H9 (cell line): ENCODE results near the gene ANKRD13A. TPM values are rescaled to one million over a fixed set of nuclear protein-coding genes. Genes with fewer than 3 reads are reported as not detected.

Experiments
- DNase-seq: peaks from one replicate; pipeline ENCODE4 v3.0.0-alpha.2; 2017
- H2AFZ ChIP-seq: one replicate; pipeline ENCODE4 v1.6.1; 2013; ENCODE audit warnings: mild to moderate bottlenecking, low read length, control low read depth, moderate library complexity
- H2AK5ac ChIP-seq: 2 replicates; pipeline ENCODE4 v1.6.1; 2013; ENCODE audit warnings: low read length, control low read depth, mixed read lengths; ENCODE audit not compliant: insufficient read length
- H2BK120ac ChIP-seq: one replicate; pipeline ENCODE4 v1.6.1; 2013; ENCODE audit warnings: low read depth, mild to moderate bottlenecking, low read length, control low read depth, inconsistent platforms; ENCODE audit not compliant: poor library complexity, severe bottlenecking
- H2BK12ac ChIP-seq: 2 replicates; pipeline ENCODE4 v1.6.1; 2013; ENCODE audit warnings: low read length, control low read depth, mixed read lengths, low read depth; ENCODE audit not compliant: insufficient read length
- H2BK15ac ChIP-seq: 2 replicates; pipeline ENCODE4 v1.6.1; 2013; ENCODE audit warnings: low read depth, low read length, control low read depth
- H2BK20ac ChIP-seq: one replicate; pipeline ENCODE4 v1.6.1; 2013; ENCODE audit warnings: low read depth, mild to moderate bottlenecking, low read length, control low read depth, inconsistent platforms; ENCODE audit not compliant: poor library complexity, severe bottlenecking
- H2BK5ac ChIP-seq: 2 replicates; pipeline ENCODE4 v1.6.1; 2013; ENCODE audit warnings: low read length, control low read depth, mixed read lengths; ENCODE audit not compliant: insufficient read length
- H3K14ac ChIP-seq: 2 replicates; pipeline ENCODE4 v1.6.1; 2013; ENCODE audit warnings: low read length, control low read depth; ENCODE audit not compliant: insufficient read depth
- H3K18ac ChIP-seq: 2 replicates; pipeline ENCODE4 v1.6.1; 2013; ENCODE audit warnings: low read depth, mild to moderate bottlenecking, mixed read lengths, low read length, control low read depth; ENCODE audit not compliant: insufficient read length
- H3K23ac ChIP-seq: 2 replicates; pipeline ENCODE4 v1.6.1; 2013; ENCODE audit warnings: low read length, control low read depth, mixed read lengths, low read depth; ENCODE audit not compliant: insufficient read length
- H3K23me2 ChIP-seq: 2 replicates; pipeline ENCODE4 v1.6.1; 2013; ENCODE audit warnings: low read depth, mild to moderate bottlenecking, mixed read lengths, low read length, control low read depth; ENCODE audit not compliant: insufficient read length, poor library complexity, severe bottlenecking
- H3K27ac ChIP-seq: 2 replicates; pipeline ENCODE4 v1.5.1; 2013; ENCODE audit warnings: low read length, control low read depth, mixed read lengths, low read depth; ENCODE audit not compliant: insufficient read length
- H3K27me3 ChIP-seq: 2 replicates; pipeline ENCODE4 v1.6.1; 2013; ENCODE audit warnings: low read length, control low read depth, inconsistent platforms; ENCODE audit not compliant: insufficient read depth
- H3K4ac ChIP-seq: 2 replicates; pipeline ENCODE4 v1.6.1; 2013; ENCODE audit warnings: low read depth, mild to moderate bottlenecking, control low read depth, inconsistent platforms, low read length, moderate library complexity
- H3K4me1 ChIP-seq: 2 replicates; pipeline ENCODE4 v1.6.1; 2013; ENCODE audit warnings: low read length, control low read depth, inconsistent platforms; ENCODE audit not compliant: insufficient read depth
- H3K4me2 ChIP-seq: 2 replicates; pipeline ENCODE4 v1.6.1; 2013; ENCODE audit warnings: low read length, control low read depth, mixed read lengths; ENCODE audit not compliant: insufficient read length, insufficient read depth
- H3K56ac ChIP-seq: 2 replicates; pipeline ENCODE4 v1.6.1; 2013; ENCODE audit warnings: low read depth, mild to moderate bottlenecking, mixed read lengths, low read length, control low read depth; ENCODE audit not compliant: insufficient read length
- H3K79me1 ChIP-seq: 2 replicates; pipeline ENCODE4 v1.6.1; 2013; ENCODE audit warnings: low read depth, mild to moderate bottlenecking, moderate library complexity, low read length, control low read depth, inconsistent platforms; ENCODE audit not compliant: insufficient read depth, poor library complexity, severe bottlenecking
- H3K79me2 ChIP-seq: 2 replicates; pipeline ENCODE4 v1.6.1; 2013; ENCODE audit warnings: low read length, control low read depth, inconsistent platforms; ENCODE audit not compliant: insufficient read depth
- H3K9ac ChIP-seq: 2 replicates; pipeline ENCODE4 v1.6.1; 2013; ENCODE audit warnings: low read length, control low read depth, mixed read lengths; ENCODE audit not compliant: insufficient read length; ENCODE audit errors: extremely low read depth
- H3K9me3 ChIP-seq: one replicate; pipeline ENCODE4 v1.6.1; 2013; ENCODE audit warnings: low read depth, low read length, inconsistent platforms; ENCODE audit not compliant: control insufficient read depth
- H3T11ph ChIP-seq: one replicate; pipeline ENCODE4 v1.6.1; 2013; ENCODE audit warnings: mild to moderate bottlenecking, low read length, control low read depth, inconsistent platforms
- H4K20me1 ChIP-seq: one replicate; pipeline ENCODE4 v1.6.1; 2013; ENCODE audit not compliant: control insufficient read depth, insufficient read length, insufficient read depth
- H4K5ac ChIP-seq: 2 replicates; pipeline ENCODE4 v1.6.1; 2013; ENCODE audit warnings: low read depth, mild to moderate bottlenecking, mixed read lengths, low read length, control low read depth; ENCODE audit not compliant: insufficient read length
- H4K8ac ChIP-seq: replicated peaks from 2 replicates; pipeline ENCODE4 v1.6.1; 2013; ENCODE audit warnings: low read length, control low read depth, mixed read lengths, low read depth; ENCODE audit not compliant: insufficient read length
- H4K91ac ChIP-seq: 2 replicates; pipeline ENCODE4 v1.6.1; 2013; ENCODE audit warnings: low read depth, mild to moderate bottlenecking, moderate library complexity, mixed read lengths, low read length, control low read depth; ENCODE audit not compliant: insufficient read length
- H3K27ac Mint-ChIP-seq, 3 experiments: 2 replicates in 2 of 3; 3 replicates in 1 of 3; pipeline ENCODE4 v1.8.0; 2020 to 2021; ENCODE audit warnings: mixed read lengths in 3 of 3, mild to moderate bottlenecking in 1 of 3, moderate library complexity in 1 of 3
- H3K27me3 Mint-ChIP-seq: 2 replicates; pipeline ENCODE4 v1.8.0; 2021; ENCODE audit warnings: low read depth, mild to moderate bottlenecking, moderate library complexity, mixed read lengths
- H3K36me3 Mint-ChIP-seq, 3 experiments: 2 replicates in 2 of 3; 3 replicates in 1 of 3; pipeline ENCODE4 v1.8.0; 2020 to 2021; ENCODE audit warnings: low read depth in 3 of 3, mixed read lengths in 3 of 3; ENCODE audit not compliant: insufficient read depth in 1 of 3
- H3K4me1 Mint-ChIP-seq, 2 experiments: 2 replicates each; pipeline ENCODE4 v1.8.0; 2020; ENCODE audit warnings: mixed read lengths in 2 of 2
- H3K4me3 Mint-ChIP-seq, 2 experiments: 2 replicates in 1 of 2; 3 replicates in 1 of 2; pipeline ENCODE4 v1.8.0; 2020 to 2021; ENCODE audit warnings: mild to moderate bottlenecking in 2 of 2, mixed read lengths in 2 of 2, moderate library complexity in 1 of 2
- H3K9me3 Mint-ChIP-seq, 2 experiments: 2 replicates in 1 of 2; 3 replicates in 1 of 2; pipeline ENCODE4 v1.8.0; 2020; ENCODE audit warnings: mild to moderate bottlenecking in 2 of 2, mixed read lengths in 2 of 2, moderate library complexity in 1 of 2
- WGBS: extraction: QIAGEN DNeasy Blood & Tissue Kit; methylation state at CpG from one replicate; pipeline ENCODE4 v1.1.7; 2013; ENCODE audit warnings: missing lambda C conversion rate, low lambda C conversion rate, mixed read lengths; ENCODE audit not compliant: insufficient read length; ENCODE audit errors: extremely low coverage; 5-methylcytosine and 5-hydroxymethylcytosine counted together
- total RNA-seq: library from RNA; stranded (reverse); gene quantifications from 2 replicates; pipeline ENCODE4 v1.2.1, GENCODE V29; 2021
- TF ChIP-seq, protein P1 (sequence below): fragments of 200-600 bp; sonication (generic); conservative IDR thresholded peaks from 3 replicates; pipeline ENCODE4 v1.8.0; 2021; ENCODE audit warnings: antibody characterized with exemption, mild to moderate bottlenecking

The ANKRD13A gene
- total RNA-seq, 1 experiment from 2014 or later, result 18.0 TPM

DNA sequence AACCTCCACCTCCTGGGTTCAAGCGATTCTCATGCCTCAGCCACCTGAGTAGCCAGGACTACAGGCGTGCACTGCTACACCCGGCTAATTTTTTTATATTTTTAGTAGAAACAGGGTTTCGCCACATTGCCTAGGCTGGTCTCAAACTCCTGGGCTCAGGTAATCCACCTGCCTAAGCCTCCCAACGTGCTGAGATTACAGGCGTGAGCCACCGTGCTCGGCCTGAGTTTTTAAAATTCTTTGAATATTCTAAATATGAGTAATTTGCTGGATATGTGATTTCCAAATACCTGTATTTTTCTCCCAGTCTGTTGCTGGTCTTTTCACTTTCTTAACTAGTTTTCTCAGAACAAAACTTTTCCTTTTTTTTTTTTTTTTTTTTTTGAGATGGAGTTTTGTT is 30.4 kb upstream of the ANKRD13A start:
- H2AFZ ChIP-seq, result no peak overlapping the region
- WGBS, result no CpG with 5 or more reads among the region's 8 CpGs
- Mint-ChIP-seq H3K4me3 (no peak overlapping the region), H3K27ac (no peak overlapping the region), H3K36me3 (peaks cover 2 to 35% (median 9%) of the 10 kb centered on the region in 3 experiments; a peak in 4 of 7 replicates), H3K9me3 (no peaks in the 10 kb centered on the region), H3K4me1 (peaks cover 2 to 3% of the 10 kb centered on the region in 2 experiments; a peak in 3 of 4 replicates), H3K27me3 (no peaks in the 10 kb centered on the region)
- no peak overlapping the region for H3K27ac ChIP-seq
- no peak overlapping the region for H3K18ac ChIP-seq
- H3K23ac ChIP-seq, result no peak overlapping the region
- H3K4ac ChIP-seq, result no peak overlapping the region
- H3K23me2 ChIP-seq, result no peaks in the 10 kb centered on the region
- no peaks in the 10 kb centered on the region for H3K4me1 ChIP-seq
- no peaks in the 10 kb centered on the region for H3K79me1 ChIP-seq
- H4K5ac ChIP-seq, result no peak overlapping the region
- no peaks in the 10 kb centered on the region for H4K20me1 ChIP-seq
- H2BK20ac ChIP-seq, result no peak overlapping the region
- TF ChIP-seq, protein P1, sequence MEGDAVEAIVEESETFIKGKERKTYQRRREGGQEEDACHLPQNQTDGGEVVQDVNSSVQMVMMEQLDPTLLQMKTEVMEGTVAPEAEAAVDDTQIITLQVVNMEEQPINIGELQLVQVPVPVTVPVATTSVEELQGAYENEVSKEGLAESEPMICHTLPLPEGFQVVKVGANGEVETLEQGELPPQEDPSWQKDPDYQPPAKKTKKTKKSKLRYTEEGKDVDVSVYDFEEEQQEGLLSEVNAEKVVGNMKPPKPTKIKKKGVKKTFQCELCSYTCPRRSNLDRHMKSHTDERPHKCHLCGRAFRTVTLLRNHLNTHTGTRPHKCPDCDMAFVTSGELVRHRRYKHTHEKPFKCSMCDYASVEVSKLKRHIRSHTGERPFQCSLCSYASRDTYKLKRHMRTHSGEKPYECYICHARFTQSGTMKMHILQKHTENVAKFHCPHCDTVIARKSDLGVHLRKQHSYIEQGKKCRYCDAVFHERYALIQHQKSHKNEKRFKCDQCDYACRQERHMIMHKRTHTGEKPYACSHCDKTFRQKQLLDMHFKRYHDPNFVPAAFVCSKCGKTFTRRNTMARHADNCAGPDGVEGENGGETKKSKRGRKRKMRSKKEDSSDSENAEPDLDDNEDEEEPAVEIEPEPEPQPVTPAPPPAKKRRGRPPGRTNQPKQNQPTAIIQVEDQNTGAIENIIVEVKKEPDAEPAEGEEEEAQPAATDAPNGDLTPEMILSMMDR, result no peak
- no peak overlapping the region for H4K8ac ChIP-seq
- DNase-seq, result no peak
- H2BK12ac ChIP-seq, result no peak overlapping the region
- no peak overlapping the region for H3T11ph ChIP-seq
- H2BK120ac ChIP-seq, result no peak overlapping the region
- no peak overlapping the region for H3K56ac ChIP-seq
- no peak overlapping the region for H2BK5ac ChIP-seq
- H3K9me3 ChIP-seq, result no peaks in the 10 kb centered on the region
- no peak overlapping the region for H2BK15ac ChIP-seq
- no peaks in the 10 kb centered on the region for H3K27me3 ChIP-seq
- H4K91ac ChIP-seq, result no peak overlapping the region
- H3K9ac ChIP-seq, result no peak overlapping the region
- no peak overlapping the region for H3K14ac ChIP-seq
- H2AK5ac ChIP-seq, result no peak overlapping the region
- H3K79me2 ChIP-seq, result no peaks in the 10 kb centered on the region
- H3K4me2 ChIP-seq, result no peak overlapping the region
